Fibroblast of peridontal ligament (primary cell): ENCODE measurements around the gene DIAPH2.

Source experiments
- DNase-seq: peaks from one replicate; pipeline ENCODE4 v3.0.0-alpha.2; 2010; ENCODE audit errors: extremely low read depth

The DIAPH2 gene

GRCh38 chrX:96978906-96979305 lies 294.3 kb downstream of the DIAPH2 start:
- no peak for DNase-seq

GRCh38 chrX:96979766-96980165 lies 295.1 kb downstream of the DIAPH2 start:
- DNase-seq: no peak

- DNase-seq: no peak
These were observed 297.5 kb downstream of the DIAPH2 start for GRCh38 chrX:96982161-96982560.

- no peak for DNase-seq
These were observed 299.9 kb downstream of the DIAPH2 start for GRCh38 chrX:96984538-96984937.

GRCh38 chrX:96985046-96985445 lies 300.4 kb downstream of the DIAPH2 start:
- peak; percentile 9 for DNase-seq

- DNase-seq: peak; percentile 44
These were observed 302.6 kb downstream of the DIAPH2 start for GRCh38 chrX:96987228-96987627.

- no peak for DNase-seq
These were observed 305.4 kb downstream of the DIAPH2 start for GRCh38 chrX:96989830-96990571.

GRCh38 chrX:96994093-96994492 lies 309.5 kb downstream of the DIAPH2 start:
- DNase-seq: no peak

- peak; percentile 5 for DNase-seq
These were observed 312.6 kb downstream of the DIAPH2 start for GRCh38 chrX:96997196-96997595.

- DNase-seq: no peak
These were observed 316.2 kb downstream of the DIAPH2 start for GRCh38 chrX:97000682-97001368.

GRCh38 chrX:97006167-97006566 lies 321.5 kb downstream of the DIAPH2 start:
- DNase-seq: no peak

GRCh38 chrX:97009391-97009790 lies 324.7 kb downstream of the DIAPH2 start:
- DNase-seq: no peak

- no peak for DNase-seq
These were observed 326.9 kb downstream of the DIAPH2 start for GRCh38 chrX:97011540-97011939.

GRCh38 chrX:97016106-97016505 lies 331.5 kb downstream of the DIAPH2 start:
- peak; percentile 54 for DNase-seq

- DNase-seq: no peak
These were observed 337.0 kb downstream of the DIAPH2 start for GRCh38 chrX:97021680-97022079.

GRCh38 chrX:97026406-97026805 lies 341.8 kb downstream of the DIAPH2 start:
- DNase-seq: no peak

- no peak for DNase-seq
These were observed 342.8 kb downstream of the DIAPH2 start for GRCh38 chrX:97027384-97027922.

GRCh38 chrX:97030463-97030862 lies 345.8 kb downstream of the DIAPH2 start:
- no peak for DNase-seq

GRCh38 chrX:97030947-97031346 lies 346.3 kb downstream of the DIAPH2 start:
- no peak for DNase-seq

- DNase-seq: no peak
These were observed 354.9 kb downstream of the DIAPH2 start for GRCh38 chrX:97039363-97040029.

GRCh38 chrX:97045470-97045869 lies 360.8 kb downstream of the DIAPH2 start:
- DNase-seq: no peak

GRCh38 chrX:97046867-97047266 lies 362.2 kb downstream of the DIAPH2 start:
- DNase-seq: no peak

GRCh38 chrX:97050392-97050791 lies 365.8 kb downstream of the DIAPH2 start:
- DNase-seq: peak; percentile 30
